IPS DF 4.7 (cell line): ENCODE results near the gene WASF3.

ENCODE experiments used
- DNase-seq: peaks from one replicate; pipeline ENCODE4 v3.0.0-alpha.2; 2013; ENCODE audit warnings: low spot score; ENCODE audit errors: extremely low read depth

WASF3 gene

DNA sequence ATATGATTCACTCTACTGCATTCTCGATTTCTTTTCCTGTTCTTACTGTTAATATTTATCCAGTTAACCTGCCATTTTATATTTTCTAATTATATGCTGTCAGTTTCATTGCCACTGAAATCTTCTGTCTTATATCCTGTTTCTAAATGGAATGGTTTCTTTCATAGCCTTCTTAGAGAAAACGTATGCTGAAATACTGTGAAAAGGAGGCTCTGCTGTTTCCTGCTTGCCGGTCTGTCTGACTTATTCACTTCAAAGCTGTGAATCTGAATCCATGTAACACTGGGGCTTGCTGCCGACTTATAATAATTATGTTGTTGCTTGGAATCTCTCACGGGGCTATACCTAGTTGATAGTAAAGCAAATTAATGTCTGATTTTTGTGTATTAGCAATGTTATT lies 123.1 kb downstream of the WASF3 start:
- no peak for DNase-seq

DNA sequence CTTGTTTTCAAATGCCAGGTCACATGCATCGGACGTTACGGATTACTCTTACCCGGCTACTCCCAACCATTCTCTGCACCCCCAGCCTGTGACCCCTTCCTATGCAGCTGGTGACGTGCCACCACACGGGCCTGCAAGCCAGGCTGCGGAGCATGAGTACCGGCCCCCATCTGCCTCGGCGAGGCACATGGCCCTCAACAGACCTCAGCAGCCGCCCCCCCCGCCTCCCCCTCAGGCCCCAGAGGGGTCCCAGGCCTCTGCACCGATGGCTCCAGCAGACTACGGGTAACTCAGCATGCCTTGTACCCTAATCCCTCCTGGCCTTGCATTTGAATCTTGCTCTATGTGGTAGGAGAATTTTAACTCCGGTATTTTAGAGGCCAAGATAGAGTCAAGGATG lies 123.6 kb downstream of the WASF3 start:
- DNase-seq: no peak

GRCh38 chr13:26682606-26683005 lies 125.1 kb downstream of the WASF3 start:
- no peak for DNase-seq

DNA sequence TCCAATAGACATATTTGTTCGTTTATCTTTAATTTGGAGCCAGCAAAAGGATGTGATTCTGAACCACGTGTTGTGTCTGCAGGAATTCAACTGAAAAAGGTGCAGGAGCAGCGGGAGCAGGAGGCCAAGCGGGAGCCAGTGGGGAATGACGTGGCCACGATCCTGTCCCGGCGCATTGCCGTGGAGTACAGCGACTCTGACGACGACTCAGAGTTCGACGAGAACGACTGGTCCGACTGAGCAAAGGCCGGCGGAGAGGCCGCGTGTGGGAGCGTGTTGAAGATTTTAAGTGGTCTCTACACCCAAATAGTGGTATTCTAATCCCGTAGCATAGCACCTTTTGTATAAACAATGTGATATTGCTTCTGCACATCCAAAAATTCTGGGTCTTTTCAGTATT lies 128.1 kb downstream of the WASF3 start:
- no peak for DNase-seq

- no peak for DNase-seq
Measured at GRCh38 chr13:26686285-26686684, 128.8 kb downstream of the WASF3 start.

DNA sequence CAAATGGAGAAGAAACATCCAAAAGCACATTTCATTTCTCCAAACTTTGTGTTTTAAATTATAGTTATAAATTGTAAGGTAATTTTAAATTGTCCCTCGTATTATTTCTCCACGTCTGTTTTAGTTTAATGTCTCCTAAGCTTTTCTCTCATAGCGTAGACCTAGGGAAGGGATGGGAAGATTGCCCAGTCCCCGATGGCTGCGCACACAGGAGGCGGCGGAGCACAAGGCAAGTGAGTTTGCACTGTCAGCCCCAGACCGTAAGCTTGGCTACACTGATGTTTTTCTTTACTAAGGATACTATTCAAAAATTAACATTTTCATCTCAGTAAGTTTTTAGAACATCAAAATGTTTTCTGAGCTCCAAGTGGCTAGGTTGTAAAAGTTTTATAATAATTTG lies 130.8 kb downstream of the WASF3 start:
- DNase-seq: no peak

GRCh38 chr13:26688980-26689379 lies 131.5 kb downstream of the WASF3 start:
- no peak for DNase-seq

GRCh38 chr13:26693749-26694463 lies 136.4 kb downstream of the WASF3 start:
- DNase-seq: no peak

GRCh38 chr13:26694609-26695359 lies 137.3 kb downstream of the WASF3 start:
- no peak for DNase-seq

- DNase-seq: no peak
Measured at GRCh38 chr13:26695360-26695705, 137.8 kb downstream of the WASF3 start.

GRCh38 chr13:26695891-26696311 lies 138.4 kb downstream of the WASF3 start:
- no peak for DNase-seq

- no peak for DNase-seq
Measured at GRCh38 chr13:26697069-26697955, 139.8 kb downstream of the WASF3 start.

- peak; percentile 56 for DNase-seq
Measured at GRCh38 chr13:26698392-26699196, 141.1 kb downstream of the WASF3 start.

DNA sequence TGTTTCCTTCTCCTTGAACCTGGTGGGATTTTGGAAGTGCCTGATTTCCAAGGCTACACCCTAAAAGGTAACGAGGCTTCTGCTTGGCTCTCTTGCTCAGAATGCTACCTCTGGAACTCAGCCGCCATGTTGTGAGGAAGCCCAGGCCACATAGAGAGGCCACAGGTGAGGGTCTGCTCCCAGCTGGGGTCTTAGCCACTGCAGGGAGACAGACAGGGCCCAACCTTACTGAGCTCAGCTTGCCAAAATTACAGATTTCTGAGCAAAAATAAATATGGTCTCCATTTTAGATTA lies 141.7 kb downstream of the WASF3 start:
- no peak for DNase-seq

DNA sequence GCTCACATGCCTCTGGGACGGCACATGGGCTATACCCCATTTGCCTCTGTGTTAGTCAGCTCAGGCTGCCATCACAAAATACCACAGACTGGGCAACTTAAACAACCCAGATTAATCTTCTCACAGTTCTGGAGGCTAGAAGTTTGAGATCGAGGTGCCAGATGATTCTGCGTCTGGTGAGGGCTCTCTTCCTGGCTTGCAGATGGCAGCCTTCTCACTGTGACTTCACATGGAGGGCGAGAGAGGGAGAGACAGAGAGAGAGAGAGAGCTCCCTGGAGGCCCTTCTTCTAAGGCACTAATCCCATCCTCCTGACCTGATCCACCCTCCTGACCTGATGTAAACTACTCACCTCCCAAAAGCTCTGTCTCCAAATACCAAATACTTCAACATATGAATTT lies 148.1 kb downstream of the WASF3 start:
- no peak for DNase-seq

- no peak for DNase-seq
Measured at GRCh38 chr13:26706381-26706780, 148.9 kb downstream of the WASF3 start.

DNA sequence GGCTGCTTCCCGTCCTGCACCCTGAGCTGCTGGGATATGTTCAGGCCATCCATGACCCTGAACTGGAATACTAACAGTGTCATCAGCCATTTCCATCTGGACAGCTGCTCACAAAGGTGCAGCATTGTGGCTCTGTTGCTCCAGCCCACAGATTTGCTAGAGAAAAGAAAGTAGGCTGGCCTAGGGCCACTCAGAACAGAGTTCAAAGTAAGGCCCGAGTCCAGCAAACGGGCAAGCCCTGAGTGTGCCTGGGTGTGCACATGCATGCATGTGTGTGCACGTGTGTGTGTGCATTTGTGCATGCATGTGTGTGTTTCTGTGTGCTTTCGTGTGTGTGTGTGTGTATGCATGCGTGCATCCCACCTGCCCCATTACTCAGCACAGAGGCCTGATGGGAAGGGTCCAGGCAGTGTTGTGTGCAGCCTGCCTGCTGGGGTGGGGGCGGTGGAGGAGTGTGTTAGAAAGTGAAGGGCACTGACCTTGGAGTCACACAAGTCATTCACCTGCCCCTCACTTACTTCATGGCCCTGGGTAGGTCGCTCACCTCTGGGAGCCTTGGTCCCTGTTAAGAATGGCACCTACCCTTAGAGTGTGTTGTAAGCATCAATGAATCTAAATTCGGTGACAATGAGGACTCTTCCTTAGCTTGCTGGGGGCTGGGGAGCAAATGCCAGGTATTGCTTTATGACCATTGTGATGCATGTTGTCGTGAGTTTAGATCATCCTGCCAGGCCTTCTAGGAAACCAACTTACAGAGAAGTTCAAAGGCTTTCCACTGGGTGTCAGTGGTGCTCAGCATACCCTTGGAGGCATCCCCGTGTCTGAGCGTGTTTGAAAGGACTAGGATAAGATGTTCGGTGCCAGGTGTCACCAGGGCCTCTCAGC lies 149.9 kb downstream of the WASF3 start:
- DNase-seq: peak; percentile 64

DNA sequence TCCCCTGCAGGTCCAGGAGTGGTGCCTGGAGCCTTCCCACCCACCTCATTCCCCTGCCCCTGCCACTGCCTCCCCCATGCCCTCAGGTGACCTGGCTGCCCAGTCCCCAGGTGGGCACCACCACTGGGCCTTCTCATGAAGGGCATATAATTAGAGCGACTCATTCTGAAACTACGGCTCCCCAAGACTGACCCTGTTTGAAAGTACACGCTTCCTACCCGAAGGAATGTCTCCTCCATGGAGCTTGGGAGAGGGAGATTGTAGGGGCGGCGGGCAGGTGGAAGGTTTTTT lies 150.5 kb downstream of the WASF3 start:
- no peak for DNase-seq

- DNase-seq: no peak
Measured at GRCh38 chr13:26709461-26709860, 152.0 kb downstream of the WASF3 start.

- no peak for DNase-seq
Measured at GRCh38 chr13:26710166-26710565, 152.7 kb downstream of the WASF3 start.

- no peak for DNase-seq
Measured at GRCh38 chr13:26711211-26711610, 153.7 kb downstream of the WASF3 start.
